HepG2 (cell line): ENCODE results near the gene SRI.

Source experiments
- SMC3 ChIP-seq: IDR thresholded peaks from 2 replicates; pipeline ENCODE4 v1.6.1; 2011; ENCODE audit warnings: low read length, improper control_type of control experiment
- ZZZ3 ChIP-seq: sonication (generic); formaldehyde crosslinking; IDR thresholded peaks from 2 replicates; pipeline ENCODE4 v1.4.0; 2020; ENCODE audit warnings: missing genetic modification reagents, mild to moderate bottlenecking, borderline replicate concordance

DNA sequence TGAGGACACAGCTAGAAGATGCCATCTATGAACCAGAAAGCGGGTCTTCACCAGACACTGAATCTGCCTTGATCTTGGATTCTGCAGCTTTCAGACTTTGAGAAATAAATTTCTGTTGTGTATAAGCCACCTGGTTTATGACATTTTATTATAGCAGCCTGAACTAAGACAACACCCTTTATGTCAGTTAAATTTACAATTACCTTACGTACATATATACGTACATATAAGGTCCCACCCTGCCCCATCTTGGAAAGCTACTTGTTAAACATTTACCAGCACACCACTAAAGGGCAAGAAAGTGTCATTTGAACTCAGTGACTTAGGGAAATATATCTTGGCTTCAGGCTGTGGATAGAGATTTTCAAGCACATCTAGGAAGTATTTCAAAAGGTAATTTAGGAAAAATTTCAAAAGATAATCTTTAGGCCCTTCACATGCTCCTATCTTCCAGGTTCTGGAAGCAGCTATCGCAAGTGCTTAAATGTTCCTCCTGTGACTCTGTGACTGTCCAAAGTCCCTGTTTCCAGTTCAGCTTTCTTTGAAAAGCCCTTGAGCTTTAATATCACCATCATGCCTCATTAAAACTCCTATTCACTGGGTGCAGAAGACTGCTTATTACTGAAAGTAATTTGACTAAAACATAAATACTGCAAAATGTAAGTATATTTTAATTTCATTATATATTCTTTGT lies 9.6 kb upstream of the SRI start:
- no peak for TF ChIP-seq ZZZ3 (CRISPR knock-in tag)
- no peak for TF ChIP-seq SMC3
